Neural cell (in vitro differentiated cells): Measurements from ENCODE around the gene STARD5. TPM values are rescaled to one million over a fixed set of nuclear protein-coding genes. Genes with fewer than 3 reads are reported as not detected.

Experiments
- H2AFZ ChIP-seq: fragments of 200-600, 300-800 bp; sonication (generic), shearing (Covaris generic); 2 replicates; pipeline ENCODE4 v1.6.0; 2014; ENCODE audit warnings: low read depth, mild to moderate bottlenecking, antibody characterized with exemption, low read length, moderate library complexity
- H3F3A ChIP-seq: fragments of 200-600 bp; shearing (Covaris generic); 2 replicates; pipeline ENCODE4 v1.6.1; 2016; ENCODE audit warnings: mild to moderate bottlenecking, moderate library complexity, mixed read lengths, antibody characterized with exemption, low read length; ENCODE audit not compliant: insufficient read depth, poor library complexity, severe bottlenecking
- H3K27ac ChIP-seq: fragments of 200-600, 300-800 bp; sonication (generic), shearing (Covaris generic); 2 replicates; pipeline ENCODE4 v1.5.1; 2014; ENCODE audit warnings: mild to moderate bottlenecking, low read length, moderate library complexity
- H3K27me3 ChIP-seq: fragments of 300-800, 200-600 bp; sonication (generic), shearing (Covaris generic); 2 replicates; pipeline ENCODE4 v1.6.0; 2014; ENCODE audit warnings: mild to moderate bottlenecking, low read depth, low read length, moderate library complexity; ENCODE audit not compliant: insufficient read depth
- H3K36me3 ChIP-seq: fragments of 300-800, 200-600 bp; sonication (generic), shearing (Covaris generic); 2 replicates; pipeline ENCODE4 v1.5.1; 2014; ENCODE audit warnings: mild to moderate bottlenecking, antibody characterized with exemption, low read length, moderate library complexity; ENCODE audit not compliant: insufficient read depth
- H3K4me2 ChIP-seq: fragments of 300-800, 200-600 bp; sonication (generic), shearing (Covaris generic); 2 replicates; pipeline ENCODE4 v1.6.0; 2014; ENCODE audit warnings: mild to moderate bottlenecking, low read length
- H3K4me3 ChIP-seq: fragments of 300-800, 200-600 bp; sonication (generic), shearing (Covaris generic); 2 replicates; pipeline ENCODE4 v1.5.1; 2014; ENCODE audit warnings: mild to moderate bottlenecking, low read length, moderate library complexity
- H3K79me2 ChIP-seq: fragments of 200-600 bp; shearing (Covaris generic); replicated peaks from 2 replicates; pipeline ENCODE4 v1.6.0; 2014; ENCODE audit warnings: mild to moderate bottlenecking, low read length, moderate library complexity; ENCODE audit not compliant: insufficient read depth
- H3K9ac ChIP-seq: fragments of 300-800, 200-600 bp; sonication (generic), shearing (Covaris generic); 2 replicates; pipeline ENCODE4 v1.6.1; 2016; ENCODE audit warnings: mild to moderate bottlenecking, low read length, mixed read lengths
- H3K9me2 ChIP-seq: fragments of 200-600 bp; shearing (Covaris generic); 2 replicates; pipeline ENCODE4 v1.6.1; 2016; ENCODE audit warnings: mild to moderate bottlenecking, low read length, mixed read lengths; ENCODE audit not compliant: insufficient read depth
- H3K9me3 ChIP-seq: fragments of 200-600, 300-800 bp; sonication (generic), shearing (Covaris generic); 2 replicates; pipeline ENCODE4 v1.6.1; 2016; ENCODE audit warnings: mild to moderate bottlenecking, mixed run types, low read length, moderate library complexity, mixed read lengths
- H4K20me1 ChIP-seq: fragments of 200-600 bp; shearing (Covaris generic); 2 replicates; pipeline ENCODE4 v1.6.1; 2016; ENCODE audit warnings: mild to moderate bottlenecking, mixed run types; ENCODE audit not compliant: insufficient read depth
- CTCF ChIP-seq: fragments of 450-650 bp; IDR thresholded peaks from 2 replicates; pipeline ENCODE4 v1.5.1; 2014; ENCODE audit warnings: antibody characterized with exemption, mild to moderate bottlenecking, moderate library complexity; ENCODE audit not compliant: poor library complexity, severe bottlenecking
- EP300 ChIP-seq: fragments of 450-650 bp; conservative IDR thresholded peaks from 2 replicates; pipeline ENCODE4 v1.6.1; 2014; ENCODE audit warnings: antibody characterized with exemption, mild to moderate bottlenecking, moderate library complexity; ENCODE audit not compliant: poor library complexity, severe bottlenecking
- EZH2 ChIP-seq: fragments of 200-600, 300-800 bp; shearing (Covaris generic), sonication (generic); IDR thresholded peaks from 2 replicates; pipeline ENCODE4 v1.6.1; 2014; ENCODE audit warnings: antibody characterized with exemption, low read length, borderline replicate concordance, mild to moderate bottlenecking; ENCODE audit not compliant: insufficient read depth, poor library complexity, severe bottlenecking
- MXI1 ChIP-seq: fragments of 450-650 bp; conservative IDR thresholded peaks from 2 replicates; pipeline ENCODE4 v1.6.1; 2014; ENCODE audit warnings: antibody characterized with exemption, mild to moderate bottlenecking; ENCODE audit not compliant: poor library complexity, severe bottlenecking
- POLR2AphosphoS5 ChIP-seq: IDR thresholded peaks from 2 replicates; pipeline ENCODE4 v1.6.1; 2012
- RAD21 ChIP-seq: fragments of 450-650 bp; conservative IDR thresholded peaks from 2 replicates; pipeline ENCODE4 v1.6.1; 2014; ENCODE audit warnings: antibody characterized with exemption, mild to moderate bottlenecking, moderate library complexity
- REST ChIP-seq: IDR thresholded peaks from 2 replicates; pipeline ENCODE4 v1.6.1; 2012; ENCODE audit warnings: borderline replicate concordance
- SMC3 ChIP-seq: fragments of 450-650 bp; conservative IDR thresholded peaks from 2 replicates; pipeline ENCODE4 v1.6.1; 2014; ENCODE audit warnings: antibody characterized with exemption, mild to moderate bottlenecking, moderate library complexity; ENCODE audit not compliant: poor library complexity
- TAF1 ChIP-seq: IDR thresholded peaks from 2 replicates; pipeline ENCODE4 v1.6.1; 2012; ENCODE audit warnings: low read depth
- polyA plus RNA-seq: library from polyadenylated mRNA; depleted of rRNA; stranded (reverse); fragments of >200 nt; gene quantifications from 2 replicates; pipeline ENCODE4 v1.2.3, GENCODE V29; 2014

The STARD5 gene
- polyA plus RNA-seq, 1 donor from 2014 or later: 0.76 TPM

DNA sequence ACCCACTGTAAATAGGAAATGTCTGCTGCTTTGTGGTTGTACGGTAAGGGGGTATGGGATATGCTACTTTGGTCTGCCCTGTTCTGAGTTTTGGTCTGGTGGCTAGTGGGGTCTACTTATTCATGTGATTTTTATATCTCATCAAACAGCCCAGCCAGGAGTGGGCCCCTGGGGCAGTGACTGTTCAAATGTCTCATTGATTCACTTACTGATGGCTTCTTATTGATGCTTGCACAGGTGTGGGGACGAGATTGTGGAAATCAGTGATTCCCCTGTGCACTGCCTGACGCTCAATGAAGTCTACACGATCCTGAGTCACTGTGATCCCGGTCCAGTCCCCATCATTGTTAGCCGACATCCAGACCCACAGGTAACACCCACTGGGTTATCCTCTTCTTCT lies 38.5 kb downstream of the STARD5 start:
- no peak overlapping the region for H3K4me2 ChIP-seq
- no peak overlapping the region for H2AFZ ChIP-seq
- H3F3A ChIP-seq: no peaks in the 10 kb centered on the region
- no peaks in the 10 kb centered on the region for H3K36me3 ChIP-seq
- H4K20me1 ChIP-seq: no peaks in the 10 kb centered on the region
- H3K4me3 ChIP-seq: no peak overlapping the region
- no peaks in the 10 kb centered on the region for H3K9me2 ChIP-seq
- no peaks in the 10 kb centered on the region for H3K9me3 ChIP-seq
- H3K79me2 ChIP-seq: no peaks in the 10 kb centered on the region
- no peak overlapping the region for H3K9ac ChIP-seq
- no peaks in the 10 kb centered on the region for H3K27me3 ChIP-seq
- no peak overlapping the region for H3K27ac ChIP-seq
- TF ChIP-seq REST: no peak
- no peak for TF ChIP-seq RAD21
- no peak for TF ChIP-seq CTCF
- TF ChIP-seq EP300: no peak
- no peak for TF ChIP-seq POLR2AphosphoS5
- no peak for TF ChIP-seq SMC3
- TF ChIP-seq EZH2: no peak
- TF ChIP-seq MXI1: no peak
- TF ChIP-seq TAF1: no peak

GRCh38 chr15:81284256-81285031 lies 39.5 kb downstream of the STARD5 start:
- TF ChIP-seq EP300: no peak
- TF ChIP-seq MXI1: no peak
- TF ChIP-seq EZH2: no peak
- TF ChIP-seq SMC3: no peak
- TF ChIP-seq RAD21: no peak
- Histone ChIP-seq H3K9me2 (no peaks in the 10 kb centered on the region), H3K79me2 (no peaks in the 10 kb centered on the region), H3K4me3 (no peak overlapping the region), H4K20me1 (no peaks in the 10 kb centered on the region), H3F3A (no peaks in the 10 kb centered on the region), H2AFZ (no peak overlapping the region), H3K27me3 (no peaks in the 10 kb centered on the region), H3K36me3 (no peaks in the 10 kb centered on the region), H3K4me2 (no peak overlapping the region), H3K9ac (no peak overlapping the region), H3K9me3 (no peaks in the 10 kb centered on the region), H3K27ac (no peak overlapping the region)
